GM12801 (cell line): Measurements from ENCODE around the gene TEAD4.

Experiments
- CTCF ChIP-seq: IDR thresholded peaks from one replicate; pipeline ENCODE4 v1.5.1; 2011; ENCODE audit warnings: control low read depth; ENCODE audit not compliant: insufficient read length; ENCODE audit errors: extremely low read depth

Gene TEAD4

GRCh38 chr12:2973566-2973965 is 14.4 kb downstream of the TEAD4 start:
- TF ChIP-seq CTCF: no peak

- TF ChIP-seq CTCF: no peak
Observed at GRCh38 chr12:2974560-2974971, 15.4 kb downstream of the TEAD4 start.

- no peak for TF ChIP-seq CTCF
Observed at GRCh38 chr12:2976581-2976996, 17.4 kb downstream of the TEAD4 start.

GRCh38 chr12:2977776-2978175 is 18.6 kb downstream of the TEAD4 start:
- TF ChIP-seq CTCF: no peak

- no peak for TF ChIP-seq CTCF
Observed at GRCh38 chr12:2979806-2980205, 20.6 kb downstream of the TEAD4 start.

- no peak for TF ChIP-seq CTCF
Observed at GRCh38 chr12:2980630-2981029, 21.4 kb downstream of the TEAD4 start.

GRCh38 chr12:2982361-2982760 is 23.2 kb downstream of the TEAD4 start:
- no peak for TF ChIP-seq CTCF

GRCh38 chr12:2984249-2984648 is 25.1 kb downstream of the TEAD4 start:
- TF ChIP-seq CTCF: no peak
